K562 (cell line): ENCODE data around the gene RAE1. TPM values are rescaled to one million over a fixed set of nuclear protein-coding genes. Genes with fewer than 3 reads are reported as not detected.

Experiments
- ARID2 ChIP-seq: fragments of 450-650 bp; IDR thresholded peaks from 2 replicates; pipeline ENCODE4 v1.6.1; 2017; ENCODE audit warnings: antibody characterized with exemption, mild to moderate bottlenecking
- EP400 ChIP-seq: fragments of 450-650 bp; IDR thresholded peaks from 2 replicates; pipeline ENCODE4 v1.6.1; 2017; ENCODE audit warnings: antibody characterized with exemption, mild to moderate bottlenecking, moderate library complexity
- FOXP4 ChIP-seq: sonication (generic); formaldehyde crosslinking; IDR thresholded peaks from 2 replicates; pipeline ENCODE4 v1.8.0; 2022; ENCODE audit warnings: mild to moderate bottlenecking, missing genetic modification reagents, borderline replicate concordance
- GATAD2A ChIP-seq: fragments of 450-650 bp; IDR thresholded peaks from 2 replicates; pipeline ENCODE4 v1.6.1; 2017
- HNRNPUL1 ChIP-seq: fragments of 200-400 bp; formaldehyde crosslinking; IDR thresholded peaks from 2 replicates; pipeline ENCODE4 v1.6.1; 2017; ENCODE audit warnings: low read length
- JUN ChIP-seq, 2 experiments: sonication (generic) in 1 of 2; formaldehyde crosslinking in 1 of 2; IDR thresholded peaks; 2 replicates each; pipeline versions ENCODE4 v1.6.1 to v1.8.0; 2012 to 2022; ENCODE audit warnings: borderline replicate concordance in 2 of 2, mild to moderate bottlenecking in 2 of 2, improper control_type of control experiment in 1 of 2, low read depth in 1 of 2, low read length in 1 of 2, missing genetic modification reagents in 1 of 2
- JUND ChIP-seq, 2 experiments: IDR thresholded peaks; 2 replicates in 1 of 2; 3 replicates in 1 of 2; pipeline ENCODE4 v1.6.1; 2011; ENCODE audit warnings: borderline replicate concordance in 2 of 2, low read depth in 2 of 2, low read length in 2 of 2, improper control_type of control experiment in 1 of 2, missing biosample characterization in 1 of 2, missing genetic modification characterization in 1 of 2, missing genetic modification reagents in 1 of 2
- MNT ChIP-seq, 2 experiments: fragments of 450-650 bp; conservative IDR thresholded peaks; 2 replicates each; pipeline ENCODE4 v1.6.1; 2017; ENCODE audit warnings: mild to moderate bottlenecking in 2 of 2, moderate library complexity in 2 of 2
- POLR2B ChIP-seq: fragments of 450-650 bp; IDR thresholded peaks from 2 replicates; pipeline ENCODE4 v1.6.1; 2018; ENCODE audit warnings: low read depth; ENCODE audit not compliant: partially characterized antibody
- STAG1 ChIP-seq: sonication (generic); formaldehyde crosslinking; IDR thresholded peaks from 2 replicates; pipeline ENCODE4 v1.5.0; 2020; ENCODE audit warnings: missing genetic modification reagents, borderline replicate concordance
- UBTF ChIP-seq, 2 experiments: IDR thresholded peaks; 2 replicates each; pipeline ENCODE4 v1.6.1; 2012; ENCODE audit warnings: improper control_type of control experiment in 2 of 2, low read depth in 2 of 2, low read length in 2 of 2, borderline replicate concordance in 1 of 2
- ZEB2 ChIP-seq: fragments of 450-650 bp; IDR thresholded peaks from 2 replicates; pipeline ENCODE4 v1.6.1; 2016
- ZMIZ1 ChIP-seq, 2 experiments: fragments of 150-350 bp in 1 of 2; IDR thresholded peaks; 2 replicates each; pipeline ENCODE4 v1.6.1; 2012 to 2016; ENCODE audit warnings: low read depth in 2 of 2, low read length in 2 of 2, mild to moderate bottlenecking in 1 of 2, moderate library complexity in 1 of 2
- ZNF24 ChIP-seq: fragments of 450-650 bp; IDR thresholded peaks from 2 replicates; pipeline ENCODE4 v1.6.1; 2016
- ZNF311 ChIP-seq: fragments of 250-450 bp; sonication (Bioruptor Pico); IDR thresholded peaks from 2 replicates; pipeline ENCODE4 v1.4.0; 2020; ENCODE audit warnings: mild to moderate bottlenecking, moderate library complexity
- polyA plus RNA-seq, 8 experiments: library from polyadenylated mRNA; depleted of rRNA in 4 of 8; stranded (reverse) in 5 of 8; unstranded in 3 of 8; fragments of >200 nt; fragmentation: Nextera tagmentation in 2 of 8; fragmentation: Illumina TruSeq in 1 of 8; extraction: Ambion mirVana in 2 of 8; extraction: Trizol in 1 of 8; gene quantifications; 2 replicates each; pipeline versions ENCODE4 v1.2.1 to v1.2.3, GENCODE V29; 2011 to 2014; ENCODE audit warnings: inconsistent platforms in 1 of 8, missing spikeins in 1 of 8
- total RNA-seq, 7 experiments: library from RNA; depleted of rRNA in 6 of 7; stranded (reverse); fragments of >200 nt in 6 of 7; fragmentation: Illumina TruSeq in 2 of 7; extraction: Trizol in 2 of 7; gene quantifications; 2 replicates each; pipeline versions ENCODE4 v1.2.1 to v1.2.3, GENCODE V29; 2011 to 2021; ENCODE audit warnings: low replicate concordance in 1 of 7

RAE1 gene
- total and polyA plus RNA-seq, 9 of the 15 experiments (the other 6 are each of a cell fraction or from before 2014, with no cell fraction given): 33.7 to 248 (median 77.7) TPM

GRCh38 chr20:57381596-57382503 lies 30.8 kb downstream of the RAE1 start (continued):
- peak; percentile 37; the same call in 1 of the 2 replicates for TF ChIP-seq JUND (IDR thresholded peaks at IDR 0.05; ENCODE audit: borderline replicate concordance, low read depth, low read length)
- TF ChIP-seq JUND (tag; IDR thresholded peaks at IDR 0.05; ENCODE audit: borderline replicate concordance, low read depth, low read length): peak; percentile 27; the same call in 1 of the 3 replicates
- 0 out of 2 replicates have a peak, but pooled peaks have one; percentile 65 for TF ChIP-seq ARID2
- no peak for TF ChIP-seq UBTF (IDR thresholded peaks at IDR 0.05; ENCODE audit: borderline replicate concordance in 1 of 2, low read depth in 2 of 2, low read length in 2 of 2)
- no peak for TF ChIP-seq HNRNPUL1
- TF ChIP-seq GATAD2A: no peak
- TF ChIP-seq ZNF24: peak; percentile 41; the same call in 1 of the 2 replicates
- TF ChIP-seq ZMIZ1 (IDR thresholded peaks at IDR 0.05; ENCODE audit: low read depth in 2 of 2, low read length in 2 of 2): peak in 1 of 2 experiments; percentile 11; a peak in 1 of 4 replicates
- TF ChIP-seq STAG1: peak; percentile 67; the same call in 1 of the 2 replicates
- peak; percentile 73 to 81 for TF ChIP-seq MNT (conservative IDR thresholded peaks at IDR 0.05)
- 0 out of 2 replicates have a peak, but pooled peaks have one; percentile 15 for TF ChIP-seq ZEB2
- no peak for TF ChIP-seq POLR2B
- peak; percentile 17; the same call in 1 of the 2 replicates for TF ChIP-seq JUN (IDR thresholded peaks at IDR 0.05; ENCODE audit: borderline replicate concordance, low read depth, low read length)
- no peak for TF ChIP-seq JUN (CRISPR knock-in tag; IDR thresholded peaks at IDR 0.05; ENCODE audit: borderline replicate concordance)
- TF ChIP-seq EP400: no peak
- no peak for TF ChIP-seq FOXP4
- no peak for TF ChIP-seq ZNF311 (CRISPR knock-in tag)
